ENCODE data around the gene ARID1B.

The ARID1B gene

DNA sequence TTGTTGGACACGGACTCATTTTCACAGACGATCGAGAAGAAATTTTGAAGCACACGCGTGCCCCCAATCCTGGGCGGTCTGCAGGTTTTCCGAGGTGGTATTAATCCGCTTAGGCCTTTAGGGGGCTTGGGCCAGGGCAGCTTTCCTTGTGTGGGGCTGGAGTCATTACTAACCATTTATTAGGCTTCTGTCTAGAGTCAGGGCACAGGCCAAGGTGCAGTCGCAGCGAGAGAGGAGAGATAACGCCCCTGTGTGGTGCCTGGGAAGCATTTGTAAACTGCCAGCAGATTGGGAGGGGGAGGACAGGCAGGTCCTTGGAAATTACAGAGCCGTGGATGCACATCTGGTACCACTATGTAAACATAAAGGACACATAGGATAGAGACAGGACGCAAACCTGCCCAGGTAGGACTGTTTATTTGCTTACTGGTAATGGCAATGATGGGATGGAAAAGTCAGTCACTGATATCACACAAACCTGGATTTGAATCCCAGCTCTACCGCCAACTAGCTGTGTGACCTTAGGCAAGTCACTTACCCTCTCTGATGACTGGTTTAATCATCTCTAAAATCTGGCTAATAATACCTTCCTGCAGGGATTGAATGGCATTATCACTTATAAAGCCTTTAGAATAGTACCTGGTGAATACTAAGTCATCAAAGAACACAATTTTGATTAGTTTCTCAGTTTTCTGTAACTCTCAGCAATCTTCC, 469.8 kb downstream of the ARID1B start:
- H3K36me3 ChIP-seq (ENCODE audit: control insufficient read depth, insufficient read depth, low read length) = no peaks in the 10 kb centered on the region
- H3K9ac ChIP-seq (ENCODE audit: low read length) = no peak overlapping the region
- no peaks in the 10 kb centered on the region for H3K9me3 ChIP-seq (ENCODE audit: control insufficient read depth, low read length)
- no peaks in the 10 kb centered on the region for H3K27me3 ChIP-seq (ENCODE audit: control insufficient read depth, insufficient read depth, low read length)
- no peak overlapping the region for H3K4me3 ChIP-seq (ENCODE audit: low read length)
- no peaks in the 10 kb centered on the region for H3K4me1 ChIP-seq (ENCODE audit: control insufficient read depth, insufficient read depth, low read length)

DNA sequence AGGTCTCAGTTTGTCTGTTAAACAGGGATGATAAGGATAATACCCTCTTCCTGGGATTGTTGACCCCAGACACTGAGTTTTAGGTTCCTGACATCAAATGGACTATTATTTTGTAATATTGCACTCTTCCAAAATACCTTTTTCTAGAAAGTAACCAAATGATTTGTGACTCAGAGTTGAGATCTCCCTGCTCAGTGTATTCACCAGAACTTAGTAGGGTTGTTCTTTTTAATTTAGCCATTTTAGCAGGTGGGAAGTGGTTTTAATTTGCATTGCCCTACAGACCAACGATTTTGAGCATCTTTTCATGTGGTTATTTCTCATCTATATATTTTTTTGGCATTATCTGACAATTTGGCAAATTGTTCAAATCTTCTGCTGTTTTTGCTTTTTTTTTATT, 471.1 kb downstream of the ARID1B start:
- Histone ChIP-seq H3K9me3 (ENCODE audit: control insufficient read depth, low read length) (no peaks in the 10 kb centered on the region), H3K4me1 (ENCODE audit: control insufficient read depth, insufficient read depth, low read length) (peaks cover 7% of the 10 kb centered on the region), H3K4me3 (ENCODE audit: low read length) (no peak overlapping the region), H3K36me3 (ENCODE audit: control insufficient read depth, insufficient read depth, low read length) (no peaks in the 10 kb centered on the region), H3K9ac (ENCODE audit: low read length) (no peak overlapping the region), H3K27me3 (ENCODE audit: control insufficient read depth, insufficient read depth, low read length) (no peaks in the 10 kb centered on the region)

DNA sequence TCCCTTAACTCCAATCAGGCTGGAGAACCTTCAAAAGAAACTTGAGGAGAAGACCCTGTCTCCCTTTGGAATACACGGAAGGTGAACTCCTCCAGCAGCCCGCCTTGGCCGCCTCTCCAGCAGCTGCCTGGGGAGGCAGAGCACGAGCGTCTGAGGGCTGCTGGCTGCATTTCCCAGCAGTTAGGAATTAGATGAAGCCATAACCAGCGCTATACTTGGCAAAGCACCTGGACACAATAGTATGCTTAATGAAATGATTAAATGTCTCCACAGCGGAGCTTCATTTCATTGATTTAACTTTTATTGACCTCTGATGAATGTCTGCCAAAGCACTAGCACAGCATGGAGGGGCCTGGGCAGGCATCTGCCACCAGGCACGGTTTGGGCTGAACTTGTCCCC, 472.6 kb downstream of the ARID1B start:
- Histone ChIP-seq H3K36me3 (ENCODE audit: control insufficient read depth, insufficient read depth, low read length) (no peaks in the 10 kb centered on the region), H3K4me1 (ENCODE audit: control insufficient read depth, insufficient read depth, low read length) (peaks cover 7% of the 10 kb centered on the region), H3K9ac (ENCODE audit: low read length) (no peak overlapping the region), H3K27me3 (ENCODE audit: control insufficient read depth, insufficient read depth, low read length) (no peaks in the 10 kb centered on the region), H3K4me3 (ENCODE audit: low read length) (no peak overlapping the region), H3K9me3 (ENCODE audit: control insufficient read depth, low read length) (no peaks in the 10 kb centered on the region)

DNA sequence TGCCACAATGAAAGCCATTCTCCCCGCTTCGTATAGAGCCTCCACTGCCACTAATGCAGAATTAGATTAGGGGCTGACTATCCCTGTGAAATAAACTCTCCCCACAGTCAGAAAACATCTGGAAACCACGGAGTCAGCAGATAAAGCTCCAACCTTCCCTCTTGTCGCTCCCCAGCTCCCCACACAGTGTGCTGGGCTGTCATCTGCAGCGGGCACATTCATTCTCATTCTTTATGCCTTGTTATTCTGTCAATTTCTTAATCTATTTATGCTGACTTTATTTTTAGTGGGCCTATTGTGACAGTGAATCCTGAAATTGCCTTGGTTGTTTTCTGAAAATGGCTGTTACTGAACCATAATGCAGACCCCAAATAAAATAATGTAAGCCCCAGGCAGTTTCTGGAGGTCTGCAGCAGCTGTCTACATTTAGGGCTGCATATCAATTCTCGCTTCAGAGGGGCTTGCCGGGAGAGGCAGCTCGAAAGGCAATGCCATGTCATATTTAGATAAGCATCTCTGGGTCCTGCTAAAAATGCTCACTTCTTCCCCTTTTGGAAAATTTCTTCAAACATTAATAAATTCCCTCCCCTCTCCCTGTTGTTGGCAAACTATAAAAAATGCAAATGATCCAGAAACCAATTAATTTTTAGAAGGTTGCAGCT, 474.5 kb downstream of the ARID1B start:
- Histone ChIP-seq H3K9ac (ENCODE audit: low read length) (no peak overlapping the region), H3K9me3 (ENCODE audit: control insufficient read depth, low read length) (no peaks in the 10 kb centered on the region), H3K36me3 (ENCODE audit: control insufficient read depth, insufficient read depth, low read length) (no peaks in the 10 kb centered on the region), H3K4me3 (ENCODE audit: low read length) (no peak overlapping the region), H3K27me3 (ENCODE audit: control insufficient read depth, insufficient read depth, low read length) (no peaks in the 10 kb centered on the region), H3K4me1 (ENCODE audit: control insufficient read depth, insufficient read depth, low read length) (peaks cover 7% of the 10 kb centered on the region)

DNA sequence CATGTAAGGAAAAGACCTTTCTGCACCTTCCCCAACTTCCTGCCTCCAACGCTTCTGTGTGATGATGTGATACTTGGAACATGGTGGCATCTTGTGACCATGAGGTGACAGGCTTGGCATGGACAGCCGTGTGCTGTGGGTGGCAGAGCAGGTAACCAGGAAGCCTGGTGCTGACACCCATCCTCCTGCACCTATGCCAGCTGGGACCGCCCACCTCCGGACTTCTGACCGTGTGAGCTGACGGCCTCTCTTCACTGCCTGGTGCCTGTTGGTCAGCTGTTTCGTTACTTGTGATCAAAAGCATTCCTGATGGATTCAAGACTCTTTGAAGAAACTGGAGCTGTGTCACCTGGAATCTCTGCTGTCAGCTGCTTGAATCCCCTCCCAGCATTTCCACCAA, 475.8 kb downstream of the ARID1B start:
- Histone ChIP-seq H3K9me3 (ENCODE audit: control insufficient read depth, low read length) (no peaks in the 10 kb centered on the region), H3K27me3 (ENCODE audit: control insufficient read depth, insufficient read depth, low read length) (no peaks in the 10 kb centered on the region), H3K9ac (ENCODE audit: low read length) (peak overlapping the region; percentile 8), H3K4me1 (ENCODE audit: control insufficient read depth, insufficient read depth, low read length) (peaks cover 7% of the 10 kb centered on the region), H3K4me3 (ENCODE audit: low read length) (no peak overlapping the region), H3K36me3 (ENCODE audit: control insufficient read depth, insufficient read depth, low read length) (no peaks in the 10 kb centered on the region)

DNA sequence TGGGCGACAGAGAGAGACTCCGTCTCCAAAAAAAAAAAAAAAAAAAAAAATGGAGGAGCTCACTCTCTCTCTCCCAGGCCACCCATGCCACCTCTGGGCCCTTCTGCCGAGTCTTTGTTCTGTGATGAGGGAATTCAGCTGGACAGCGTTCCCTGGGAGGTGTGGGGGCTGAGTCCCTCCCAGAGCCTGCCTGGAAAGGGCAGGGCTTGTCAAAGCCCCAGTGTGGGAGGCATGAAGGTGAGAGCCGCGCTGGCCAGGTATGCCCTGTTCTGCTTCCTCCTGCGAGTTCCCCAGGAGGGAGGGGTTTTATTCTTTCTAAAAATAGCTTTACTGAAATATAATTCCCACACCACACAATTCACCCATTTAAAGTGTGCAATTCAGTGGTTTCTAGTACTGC, 476.5 kb downstream of the ARID1B start:
- H3K27me3 ChIP-seq (ENCODE audit: control insufficient read depth, insufficient read depth, low read length) = no peaks in the 10 kb centered on the region
- H3K9me3 ChIP-seq (ENCODE audit: control insufficient read depth, low read length) = no peaks in the 10 kb centered on the region
- H3K4me1 ChIP-seq (ENCODE audit: control insufficient read depth, insufficient read depth, low read length) = peaks cover 7% of the 10 kb centered on the region
- H3K9ac ChIP-seq (ENCODE audit: low read length) = no peak overlapping the region
- no peak overlapping the region for H3K4me3 ChIP-seq (ENCODE audit: low read length)
- no peaks in the 10 kb centered on the region for H3K36me3 ChIP-seq (ENCODE audit: control insufficient read depth, insufficient read depth, low read length)

DNA sequence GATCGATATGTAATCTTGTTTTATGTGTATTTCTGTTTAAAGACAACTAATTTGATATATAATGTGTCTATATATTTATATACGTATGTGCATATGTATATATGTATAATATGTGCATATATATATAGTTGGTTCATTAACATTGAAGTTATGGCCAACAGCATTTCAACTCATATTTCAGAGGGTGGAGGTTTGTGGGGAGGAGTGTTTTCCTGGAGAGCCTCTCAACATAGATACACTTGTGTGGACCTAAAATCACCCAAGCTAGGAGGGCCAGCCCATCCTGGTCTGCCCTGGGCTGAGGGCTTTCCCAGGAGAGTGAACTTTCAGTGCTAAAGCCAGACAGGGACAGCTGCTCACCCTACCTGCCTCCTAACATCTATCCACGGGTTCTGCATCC, 477.4 kb downstream of the ARID1B start:
- Histone ChIP-seq H3K4me1 (ENCODE audit: control insufficient read depth, insufficient read depth, low read length) (peaks cover 7% of the 10 kb centered on the region), H3K9ac (ENCODE audit: low read length) (no peak overlapping the region), H3K9me3 (ENCODE audit: control insufficient read depth, low read length) (no peaks in the 10 kb centered on the region), H3K36me3 (ENCODE audit: control insufficient read depth, insufficient read depth, low read length) (no peaks in the 10 kb centered on the region), H3K4me3 (ENCODE audit: low read length) (no peak overlapping the region), H3K27me3 (ENCODE audit: control insufficient read depth, insufficient read depth, low read length) (no peaks in the 10 kb centered on the region)

DNA sequence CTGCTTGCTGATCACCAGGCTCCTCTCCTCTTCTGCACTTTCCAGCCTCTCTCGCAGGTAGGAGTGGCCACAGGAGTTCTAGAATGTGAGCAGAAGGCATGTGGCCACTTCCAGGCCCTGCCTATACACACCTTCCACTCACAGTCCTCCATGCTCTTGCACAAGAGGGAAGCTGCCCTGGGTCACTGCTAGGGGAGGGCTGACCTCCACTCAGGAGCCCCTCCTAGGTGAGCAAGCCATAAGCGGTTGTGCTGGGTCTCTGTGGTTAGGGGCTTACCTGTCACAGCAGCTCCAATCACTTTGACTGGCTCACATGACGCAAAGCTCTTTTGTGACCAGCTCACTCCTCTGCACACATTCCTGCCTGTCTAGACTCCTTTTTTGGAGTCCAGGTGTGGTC, 477.9 kb downstream of the ARID1B start:
- Histone ChIP-seq H3K36me3 (ENCODE audit: control insufficient read depth, insufficient read depth, low read length) (no peaks in the 10 kb centered on the region), H3K4me3 (ENCODE audit: low read length) (no peak overlapping the region), H3K27me3 (ENCODE audit: control insufficient read depth, insufficient read depth, low read length) (no peaks in the 10 kb centered on the region), H3K9ac (ENCODE audit: low read length) (no peak overlapping the region), H3K9me3 (ENCODE audit: control insufficient read depth, low read length) (no peaks in the 10 kb centered on the region), H3K4me1 (ENCODE audit: control insufficient read depth, insufficient read depth, low read length) (peaks cover 7% of the 10 kb centered on the region)

DNA sequence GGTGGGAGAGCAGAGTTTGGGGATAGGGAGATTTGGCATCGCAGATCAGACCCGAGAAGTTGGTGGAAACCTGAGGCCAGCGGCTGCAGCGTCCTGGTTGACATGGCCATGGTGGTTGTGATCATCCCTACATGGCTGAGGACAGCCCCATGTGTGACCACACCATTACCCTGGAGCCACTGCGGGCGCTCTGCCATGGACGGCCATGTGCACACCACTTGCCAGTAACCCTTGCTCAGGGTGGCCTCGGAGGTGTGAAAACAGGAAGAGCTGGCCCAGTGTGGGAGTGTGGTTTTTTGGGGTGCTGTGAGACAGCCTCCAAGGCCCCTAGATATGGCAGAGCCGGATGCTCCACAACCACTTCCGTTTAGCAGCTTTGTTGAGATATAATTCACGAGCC, 481.7 kb downstream of the ARID1B start:
- H3K9ac ChIP-seq (ENCODE audit: low read length) = no peak overlapping the region
- no peak overlapping the region for H3K4me3 ChIP-seq (ENCODE audit: low read length)
- H3K36me3 ChIP-seq (ENCODE audit: control insufficient read depth, insufficient read depth, low read length) = no peaks in the 10 kb centered on the region

DNA sequence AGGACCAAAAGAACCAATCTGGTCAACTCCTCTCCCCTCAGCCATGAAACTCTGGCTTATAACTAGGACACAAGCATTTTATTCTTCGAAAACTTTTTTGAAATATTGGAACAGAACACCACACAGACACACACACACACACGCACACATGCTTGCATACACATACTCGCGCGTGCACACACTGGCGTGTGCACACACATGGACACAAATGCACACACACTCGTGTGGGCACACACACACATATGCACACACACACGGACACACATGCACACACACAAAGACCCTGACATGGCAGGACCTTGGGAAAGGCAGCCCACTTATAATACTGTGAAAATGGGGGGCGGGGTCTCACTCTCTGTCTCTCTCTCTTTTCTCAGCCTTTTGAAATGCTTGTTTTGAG, 482.3 kb downstream of the ARID1B start:
- Histone ChIP-seq H3K4me1 (ENCODE audit: control insufficient read depth, insufficient read depth, low read length) (peaks cover 1% of the 10 kb centered on the region), H3K27me3 (ENCODE audit: control insufficient read depth, insufficient read depth, low read length) (no peaks in the 10 kb centered on the region), H3K9me3 (ENCODE audit: control insufficient read depth, low read length) (no peaks in the 10 kb centered on the region), H3K4me3 (ENCODE audit: low read length) (no peak overlapping the region), H3K36me3 (ENCODE audit: control insufficient read depth, insufficient read depth, low read length) (no peaks in the 10 kb centered on the region), H3K9ac (ENCODE audit: low read length) (no peak overlapping the region)

More for the DNA sequence above, 481.7 kb downstream of the ARID1B start:
- Histone ChIP-seq H3K4me1 (ENCODE audit: control insufficient read depth, insufficient read depth, low read length) (no peaks in the 10 kb centered on the region), H3K9me3 (ENCODE audit: control insufficient read depth, low read length) (no peaks in the 10 kb centered on the region), H3K27me3 (ENCODE audit: control insufficient read depth, insufficient read depth, low read length) (no peaks in the 10 kb centered on the region)

All from mucosa of stomach (tissue), 1 donor.